GM18909 (cell line): ENCODE data around the gene PLBD2.

Experiments
- ATAC-seq: cut with Tn5 transposase; IDR thresholded peaks from one replicate; pipeline ENCODE4 v1.9.1; 2021; ENCODE audit warnings: mild to moderate bottlenecking; ENCODE audit not compliant: unreplicated experiment, poor library complexity

Gene PLBD2

DNA sequence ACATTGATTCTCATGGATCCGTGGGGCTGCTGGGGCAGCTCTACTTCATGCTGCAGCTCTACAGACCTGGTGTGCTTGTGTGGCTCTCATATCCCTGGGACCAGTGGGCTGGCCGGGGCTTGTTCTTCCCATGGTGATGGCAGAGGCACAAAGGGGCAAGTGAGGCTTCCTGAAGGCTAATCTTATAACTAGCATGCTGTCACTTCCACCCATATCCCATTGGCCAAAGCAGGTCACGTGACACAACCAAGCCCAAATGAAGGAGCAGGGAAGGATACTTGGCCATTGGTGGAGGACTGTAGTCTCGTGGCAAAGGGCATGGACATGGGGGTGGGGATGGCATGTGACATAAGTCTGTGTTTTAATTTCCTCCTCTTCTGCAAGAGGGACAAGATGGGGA, 9.9 kb downstream of the PLBD2 start:
- no peak for ATAC-seq

DNA sequence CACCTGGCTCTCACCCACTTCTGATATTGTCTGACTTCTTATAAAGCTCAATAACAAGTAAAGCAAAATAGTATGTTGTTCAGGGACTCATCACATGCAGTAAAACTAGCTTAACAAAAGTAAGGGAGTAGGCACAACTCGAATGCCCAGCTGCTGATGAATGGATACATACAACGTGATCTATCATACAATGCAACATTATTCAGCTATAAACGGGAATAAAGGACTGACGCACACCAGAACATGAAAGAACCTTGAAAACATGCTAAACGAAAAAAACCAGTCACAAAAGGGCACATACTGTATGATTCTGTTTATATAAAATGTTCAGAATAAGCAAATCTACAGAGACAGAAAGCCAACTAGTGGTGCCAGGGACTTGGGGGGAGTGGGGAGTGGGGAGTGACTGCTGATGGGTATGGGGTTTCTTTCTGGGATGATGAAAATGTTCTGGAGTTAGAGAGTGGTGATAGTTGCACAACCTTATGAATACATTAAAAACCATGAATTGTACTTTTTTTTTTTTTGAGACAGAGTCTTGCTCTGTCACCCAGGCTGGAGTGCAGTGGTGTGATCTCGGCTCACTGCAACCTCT, 11.1 kb downstream of the PLBD2 start:
- no peak for ATAC-seq

DNA sequence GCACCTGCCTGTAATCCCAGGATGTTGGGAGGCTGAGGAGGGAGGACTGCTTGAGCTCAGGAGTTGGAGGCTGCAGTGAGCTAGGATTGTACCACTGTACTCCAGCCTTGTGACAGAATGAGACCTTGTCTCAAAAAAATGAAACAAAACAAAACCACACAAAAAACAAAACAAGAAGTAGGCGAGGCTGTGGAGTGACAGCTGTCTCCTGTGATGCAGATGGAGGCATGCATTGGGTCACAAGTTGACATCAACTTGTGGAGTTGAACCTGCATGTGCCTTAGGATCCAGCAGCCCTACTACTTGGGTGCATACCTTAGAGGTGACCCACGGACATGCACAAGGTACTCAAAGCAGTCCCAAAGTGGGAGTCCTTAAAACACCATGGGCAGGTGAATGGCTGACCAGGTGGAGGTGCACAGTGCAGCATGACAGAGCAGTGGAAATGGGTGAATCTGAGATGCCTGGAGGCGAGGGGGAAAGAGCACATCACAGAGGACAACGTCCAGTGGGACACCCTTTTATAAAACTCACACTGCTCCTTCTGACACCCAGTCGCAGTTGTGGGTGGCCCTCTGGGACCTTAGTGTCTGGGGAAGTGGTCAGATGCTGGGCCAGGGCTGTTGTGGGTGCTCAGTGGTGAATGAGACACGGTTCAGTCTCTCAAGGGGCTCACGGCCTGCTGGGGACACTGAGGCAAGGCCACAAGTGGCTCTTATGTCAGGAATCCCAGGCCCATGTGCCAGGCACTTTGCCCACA, 12.7 kb downstream of the PLBD2 start:
- no peak for ATAC-seq

DNA sequence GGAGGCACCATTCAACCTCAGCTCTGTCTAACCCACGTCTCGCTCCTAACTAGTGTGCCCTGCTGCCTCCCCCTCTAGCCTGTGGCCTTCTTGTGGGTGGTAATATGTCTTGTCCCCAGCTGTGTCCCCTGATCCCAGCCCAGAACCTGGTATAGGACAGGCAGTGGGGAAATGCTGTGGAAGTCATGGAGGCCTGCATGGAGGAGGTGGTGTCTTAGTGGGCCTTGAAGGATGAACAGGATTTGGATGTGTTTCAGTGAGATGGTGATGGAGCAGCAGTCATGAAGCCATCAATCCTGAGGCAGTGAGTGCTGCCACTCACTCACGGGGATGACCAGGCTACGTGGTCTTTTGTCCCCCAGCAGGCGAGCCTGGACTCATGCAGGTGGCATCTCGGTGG, 13.4 kb downstream of the PLBD2 start:
- no peak for ATAC-seq

DNA sequence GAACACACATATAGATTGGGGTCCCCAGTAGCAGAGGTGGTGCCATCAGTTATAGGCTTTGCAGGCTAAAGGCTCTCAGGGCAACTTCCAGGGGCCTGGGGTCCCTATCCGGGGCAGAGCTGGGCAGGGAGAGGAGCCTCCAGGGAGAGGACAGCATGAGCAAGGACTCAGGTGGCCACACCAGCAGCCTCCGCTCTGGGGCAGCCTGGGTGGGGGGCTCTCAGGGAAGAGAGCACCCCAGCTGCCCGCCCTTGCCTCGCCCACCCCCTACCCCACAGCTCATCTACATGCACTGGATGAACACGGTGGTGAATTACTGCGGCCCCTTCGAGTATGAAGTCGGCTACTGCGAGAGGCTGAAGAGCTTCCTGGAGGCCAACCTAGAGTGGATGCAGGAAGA, 14.0 kb downstream of the PLBD2 start:
- ATAC-seq: no peak

DNA sequence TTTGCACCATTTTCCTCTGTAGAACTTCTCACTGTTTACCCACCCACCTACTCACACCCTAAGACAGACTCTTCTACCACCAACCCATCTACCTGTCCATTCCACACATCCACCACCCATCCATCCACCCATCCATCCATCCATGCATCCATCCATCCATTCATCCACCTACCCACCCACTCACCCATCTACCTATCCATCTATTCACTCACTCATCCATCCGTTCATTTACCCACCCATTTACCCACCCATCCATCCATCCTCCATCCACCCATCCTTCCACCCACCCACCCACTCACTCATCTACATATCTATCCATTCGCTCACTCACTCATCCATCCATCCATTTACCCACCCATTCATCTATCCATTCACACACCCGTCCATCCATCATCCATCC, 15.1 kb downstream of the PLBD2 start:
- ATAC-seq: no peak

DNA sequence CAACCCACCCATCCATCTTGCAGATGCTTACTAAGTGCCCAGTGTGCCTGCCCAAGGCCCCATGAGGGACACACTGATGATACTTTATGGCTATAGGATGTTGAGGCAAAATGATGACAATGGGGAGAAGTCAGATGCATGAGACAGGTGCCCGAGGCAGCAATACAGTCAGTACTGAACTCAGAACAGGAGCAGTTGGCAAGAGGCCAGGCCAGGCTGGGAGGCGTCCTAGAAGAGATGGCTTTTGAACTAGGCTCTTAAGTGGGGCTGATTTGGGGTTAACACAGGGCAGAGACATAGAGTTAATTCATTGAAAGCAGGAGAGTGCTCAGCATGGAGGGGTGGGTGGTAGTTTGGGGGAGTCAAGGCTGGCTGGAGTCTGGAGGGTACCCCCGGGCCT, 15.6 kb downstream of the PLBD2 start:
- no peak for ATAC-seq

DNA sequence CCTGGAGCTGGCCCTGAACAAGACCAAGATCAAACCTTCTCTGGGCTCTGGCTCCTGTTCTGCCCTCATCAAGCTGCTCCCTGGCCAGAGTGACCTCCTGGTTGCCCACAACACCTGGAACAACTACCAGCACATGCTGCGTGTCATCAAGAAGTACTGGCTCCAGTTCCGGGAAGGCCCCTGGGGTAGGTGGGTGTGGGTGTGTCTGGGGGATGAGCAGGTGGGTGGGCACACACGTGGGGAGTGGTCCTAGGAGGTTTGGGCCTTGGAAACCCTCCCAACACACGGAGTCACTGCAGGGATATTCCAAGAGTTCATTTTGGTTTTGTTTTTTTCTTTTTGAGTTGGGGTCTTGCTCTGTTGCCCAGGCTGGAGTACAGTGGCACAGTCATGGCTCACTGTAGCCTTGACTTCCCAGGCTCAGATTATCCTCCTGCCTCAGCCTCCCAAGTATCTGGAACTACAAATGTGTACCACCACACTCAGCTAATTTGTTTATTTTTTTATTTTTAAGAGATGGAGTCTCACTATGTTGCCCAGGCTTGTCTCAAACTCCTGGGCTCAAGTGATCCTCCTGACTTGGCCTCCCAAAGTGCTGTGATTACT, 16.5 kb downstream of the PLBD2 start:
- ATAC-seq: no peak

DNA sequence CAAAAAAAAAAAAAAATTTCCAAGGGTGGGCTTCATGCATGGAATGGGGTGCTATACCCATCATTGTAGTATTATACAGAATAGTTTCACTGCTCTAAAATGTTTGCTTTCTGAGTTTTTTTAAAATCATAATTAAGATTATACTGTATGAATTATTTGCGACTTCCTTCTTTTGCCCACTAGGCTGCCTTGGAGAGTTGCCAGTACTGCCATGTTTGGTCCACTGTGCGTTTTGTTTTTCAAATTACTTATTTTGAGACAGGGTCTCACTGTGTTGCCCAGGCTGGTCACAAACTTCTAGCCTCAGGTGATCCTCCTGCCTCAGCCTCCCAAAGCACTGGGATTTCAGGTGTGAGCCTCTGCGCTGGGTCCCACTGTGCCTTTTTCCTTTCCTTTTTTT, 19.9 kb downstream of the PLBD2 start:
- no peak for ATAC-seq

DNA sequence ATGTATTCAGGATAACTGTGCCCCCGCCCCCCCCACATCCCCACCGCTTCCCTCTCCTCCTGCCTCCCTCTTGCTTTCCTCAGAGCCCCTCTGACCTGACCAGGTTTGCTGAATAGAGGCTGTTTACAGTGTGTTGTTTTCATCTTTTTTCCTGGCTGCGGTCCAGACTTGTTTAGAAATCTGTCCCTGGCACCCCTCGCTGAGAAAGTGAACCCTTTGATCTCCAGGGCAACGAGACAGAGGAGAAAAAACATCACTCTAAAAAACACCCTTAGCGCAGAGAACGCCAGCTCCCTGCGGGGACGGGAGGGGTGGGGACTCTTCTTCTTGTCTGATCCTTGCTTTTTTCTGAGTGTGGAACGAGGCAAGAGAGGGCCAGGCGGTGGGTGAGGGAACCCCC, 22.8 kb downstream of the PLBD2 start:
- no peak for ATAC-seq

DNA sequence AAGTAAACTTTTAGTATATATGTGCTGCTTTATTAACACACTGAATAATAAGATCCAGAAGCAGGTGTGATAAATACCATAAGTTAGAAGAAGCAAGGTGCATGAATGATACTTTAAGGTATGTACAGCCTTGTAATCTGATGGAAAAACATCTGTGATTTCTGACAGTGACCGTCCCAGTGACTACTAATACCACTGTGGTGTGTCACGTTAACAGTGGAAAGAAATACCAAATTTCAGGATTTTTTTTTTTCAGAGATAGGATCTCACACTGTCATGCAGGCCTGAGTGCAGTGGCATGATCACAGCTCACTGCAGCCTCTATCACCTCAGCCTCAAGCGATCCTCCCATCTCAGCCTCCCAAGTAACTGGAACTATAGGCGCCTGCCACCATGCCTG, 23.8 kb downstream of the PLBD2 start:
- ATAC-seq: no peak

DNA sequence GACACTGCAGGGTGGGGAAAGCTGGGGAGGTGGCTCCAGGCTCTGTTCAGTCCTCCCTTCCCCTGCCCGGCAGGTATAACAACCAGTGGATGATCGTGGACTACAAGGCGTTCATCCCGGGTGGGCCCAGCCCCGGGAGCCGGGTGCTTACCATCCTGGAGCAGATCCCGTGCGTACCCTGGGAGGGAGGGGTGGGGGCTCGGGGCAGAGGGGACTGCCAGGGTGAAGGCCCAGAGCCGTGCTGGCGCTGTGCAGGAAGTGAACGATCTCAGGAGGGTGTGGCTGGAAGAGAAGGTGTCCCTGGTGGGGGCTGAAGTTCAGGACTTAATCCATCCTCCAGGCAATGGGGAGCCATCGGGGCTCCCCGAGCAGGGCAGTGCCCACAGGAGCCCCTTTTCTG, 26.4 kb downstream of the PLBD2 start:
- no peak for ATAC-seq

DNA sequence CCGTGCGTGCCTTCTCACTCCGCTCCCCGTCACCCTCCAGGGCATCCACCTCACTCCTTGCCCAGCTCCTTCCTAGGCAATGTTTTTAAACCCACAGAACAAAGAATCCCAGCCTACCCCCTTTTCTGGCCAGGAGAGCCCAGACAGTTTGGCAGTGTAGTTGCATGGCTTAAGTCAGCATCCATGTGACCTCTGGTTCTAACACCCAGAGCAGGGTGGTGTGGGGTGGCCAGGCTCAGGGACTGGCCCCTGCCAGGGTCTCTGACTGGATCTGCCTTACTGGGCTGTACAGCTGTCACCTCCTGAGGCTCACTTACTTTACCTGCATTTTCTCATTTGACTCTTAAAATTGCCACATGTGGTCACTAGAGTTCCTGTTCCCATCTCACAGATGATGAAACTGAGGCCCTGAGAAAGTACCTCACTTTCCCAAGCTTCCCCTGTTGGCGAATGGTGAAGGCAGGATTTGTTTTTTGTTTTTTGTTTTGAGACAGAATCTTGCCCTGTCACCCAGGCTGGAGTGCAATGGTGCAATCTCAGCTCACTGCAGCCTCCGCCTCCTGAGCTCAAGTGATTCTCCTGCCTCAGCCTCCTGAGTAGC, 27.0 kb downstream of the PLBD2 start:
- ATAC-seq: no peak

DNA sequence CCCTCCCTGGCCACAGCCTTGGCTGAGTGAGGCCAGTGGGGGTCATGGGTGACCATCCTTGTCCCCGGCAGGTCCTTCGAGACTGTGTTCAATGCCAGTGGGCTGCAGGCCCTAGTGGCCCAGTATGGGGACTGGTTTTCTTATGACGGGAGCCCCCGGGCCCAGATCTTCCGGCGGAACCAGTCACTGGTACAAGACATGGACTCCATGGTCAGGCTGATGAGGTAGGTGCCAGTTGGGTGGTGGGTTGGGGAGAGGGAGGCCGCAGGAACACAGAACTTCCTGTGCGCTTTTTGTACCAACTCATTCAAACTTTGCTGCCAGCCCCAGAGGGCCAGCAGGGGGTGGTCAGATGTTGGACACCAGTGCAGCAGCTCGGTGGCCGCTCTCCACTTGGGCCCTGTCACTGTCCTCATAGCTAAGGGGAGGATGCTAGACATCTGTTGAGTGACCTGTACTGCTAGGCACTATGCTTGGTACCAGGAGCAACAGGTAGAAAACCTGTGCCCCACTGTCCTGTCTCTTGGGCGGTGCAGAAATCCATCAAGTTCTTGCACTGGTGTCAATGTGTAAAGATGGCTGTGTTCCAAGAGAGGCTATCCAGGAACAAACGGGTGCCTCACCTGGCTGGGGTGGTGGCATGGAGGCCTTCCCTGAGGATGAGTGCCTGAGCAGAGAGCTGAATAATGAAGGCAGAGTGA, 28.6 kb downstream of the PLBD2 start:
- no peak for ATAC-seq

DNA sequence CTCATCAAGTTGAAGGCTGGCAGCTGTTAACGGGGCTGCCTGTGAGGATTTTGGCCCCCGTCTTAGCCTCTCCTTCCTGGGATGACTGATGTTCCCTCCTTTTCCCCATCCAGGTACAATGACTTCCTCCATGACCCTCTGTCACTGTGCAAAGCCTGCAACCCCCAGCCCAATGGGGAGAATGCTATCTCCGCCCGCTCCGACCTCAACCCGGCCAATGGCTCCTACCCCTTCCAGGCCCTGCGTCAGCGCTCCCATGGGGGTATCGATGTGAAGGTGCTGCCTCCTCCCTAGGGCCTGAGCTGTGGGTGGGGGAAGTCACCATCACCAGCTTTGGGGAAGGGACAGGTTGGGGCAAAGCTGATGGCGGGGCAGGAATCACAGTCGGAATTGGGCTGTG, 29.2 kb downstream of the PLBD2 start:
- ATAC-seq: no peak

DNA sequence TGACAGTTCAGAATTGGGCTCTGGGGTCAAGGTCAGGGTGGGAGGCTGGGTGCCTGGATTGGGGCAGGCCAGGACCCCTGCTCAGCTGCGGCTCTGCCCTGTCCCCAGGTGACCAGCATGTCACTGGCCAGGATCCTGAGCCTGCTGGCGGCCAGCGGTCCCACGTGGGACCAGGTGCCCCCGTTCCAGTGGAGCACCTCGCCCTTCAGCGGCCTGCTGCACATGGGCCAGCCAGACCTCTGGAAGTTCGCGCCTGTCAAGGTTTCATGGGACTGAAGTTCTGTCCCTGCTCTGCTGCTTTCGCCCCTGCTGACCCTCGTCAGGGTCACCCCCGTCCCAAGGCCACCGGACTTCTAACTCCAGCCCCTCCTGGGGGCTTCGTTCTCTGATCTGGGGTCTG, 30.0 kb downstream of the PLBD2 start:
- no peak for ATAC-seq

DNA sequence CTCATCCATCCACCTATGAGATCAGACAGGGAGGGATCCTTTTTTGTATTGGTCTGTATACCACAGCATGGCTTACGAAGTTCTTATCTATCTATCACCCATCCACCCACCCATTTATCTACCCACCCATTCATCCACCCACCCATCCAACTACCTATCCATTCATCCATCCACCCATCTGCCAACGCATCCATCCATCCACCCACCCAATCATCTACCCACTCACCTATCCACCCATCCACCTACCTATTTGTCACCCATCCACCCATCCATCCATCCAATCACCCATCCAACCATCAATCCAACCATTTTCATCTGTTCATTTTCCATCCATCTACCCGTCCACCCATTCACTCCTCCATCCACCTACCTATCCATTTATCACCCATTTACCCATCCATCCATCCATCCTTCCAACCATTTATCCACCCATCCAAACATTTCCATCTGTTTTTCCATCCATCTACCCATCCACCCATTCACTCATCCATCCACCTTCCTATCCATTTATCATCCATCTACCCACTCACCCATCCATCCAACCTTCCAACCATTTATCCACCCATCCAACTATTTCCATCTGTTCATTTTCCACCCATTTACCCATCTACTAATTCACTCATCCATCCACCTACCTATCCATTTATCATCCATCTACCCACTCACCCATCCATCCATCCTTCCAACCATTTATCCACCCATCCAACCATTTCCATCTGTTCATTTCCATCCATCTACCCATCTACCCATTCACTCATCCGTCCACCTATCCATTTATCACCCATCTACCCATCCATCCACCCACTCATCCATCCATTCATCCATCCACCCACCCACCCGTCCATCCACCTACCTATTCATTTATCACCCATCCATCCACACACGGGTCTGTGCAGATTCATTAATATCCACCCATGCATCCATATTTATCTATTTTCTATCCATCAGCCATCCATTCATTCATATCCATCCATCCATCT, 32.0 kb downstream of the PLBD2 start:
- no peak for ATAC-seq

DNA sequence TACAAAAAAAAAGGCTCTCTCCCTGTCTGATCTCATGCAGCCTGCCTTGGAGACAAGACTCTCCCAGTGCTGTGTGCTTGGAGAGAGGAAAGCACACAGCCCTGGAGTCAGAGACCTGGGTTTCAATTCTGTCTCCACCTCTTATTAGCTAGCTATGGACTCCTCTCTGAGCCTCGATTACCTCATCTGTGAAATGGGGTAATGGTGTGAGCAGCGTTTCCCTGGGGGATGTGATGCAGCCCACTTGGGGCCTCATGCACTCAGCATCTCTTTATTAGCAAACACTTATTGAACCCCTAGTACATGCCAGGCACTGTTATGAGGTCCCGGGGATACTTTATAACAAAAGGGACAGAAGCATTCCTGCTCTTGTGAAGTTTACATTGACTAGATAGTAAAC, 32.8 kb downstream of the PLBD2 start:
- no peak for ATAC-seq

DNA sequence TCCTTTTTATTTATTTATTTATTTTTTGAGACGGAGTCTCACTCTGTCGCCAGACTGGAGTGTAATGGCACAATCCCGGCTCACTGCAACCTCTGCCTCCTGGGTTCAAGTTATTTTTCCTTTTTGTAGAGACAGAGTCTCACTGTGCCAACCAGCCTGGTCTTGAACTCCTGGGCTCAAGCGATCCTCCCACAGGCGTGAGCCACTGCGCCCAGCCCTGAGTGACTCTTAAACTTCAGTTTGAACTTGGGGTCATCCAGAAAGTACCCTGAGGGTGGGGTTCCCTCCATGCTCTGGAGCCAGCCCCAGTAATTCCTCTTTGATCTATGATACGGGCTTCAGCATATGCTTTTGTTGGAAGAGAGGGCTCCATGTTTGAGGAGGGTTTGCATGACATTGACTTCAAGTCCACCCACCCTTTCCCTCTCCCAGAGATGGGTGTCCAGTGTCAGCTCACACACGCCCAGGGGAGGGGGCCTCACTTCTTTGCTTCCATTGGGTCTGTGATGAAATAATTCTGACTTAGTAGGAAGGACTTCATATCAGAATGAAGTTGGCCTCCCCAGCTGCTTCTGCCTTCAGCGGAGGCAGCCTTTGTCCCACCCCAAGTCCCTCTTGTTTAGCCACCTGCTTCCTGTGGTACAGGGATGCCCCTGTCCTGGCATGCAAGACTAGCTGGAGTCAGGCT, 33.4 kb downstream of the PLBD2 start:
- no peak for ATAC-seq
